Uterus (tissue), 4 donors: ENCODE results near the gene MLIP. TPM values are rescaled to one million over a fixed set of nuclear protein-coding genes. Genes with fewer than 3 reads are reported as not detected.

Experiments
- DNase-seq, 2 donors: peaks; one replicate each; pipeline ENCODE4 v3.0.0-alpha.2; 2019 to 2020
- H3K27ac ChIP-seq, 2 donors: fragments of 200-600 bp; sonication (generic); 1 replicate in 1 of 2; 2 replicates in 1 of 2; pipeline ENCODE4 v1.5.1; 2016 to 2018
- H3K27me3 ChIP-seq, 2 donors: fragments of 200-600 bp; sonication (generic); one replicate each; pipeline ENCODE4 v1.5.1; 2018 to 2019; ENCODE audit warnings: control low read depth in 1 of 2
- H3K36me3 ChIP-seq, 2 donors: fragments of 200-600 bp; sonication (generic); one replicate each; pipeline ENCODE4 v1.5.1; 2019; ENCODE audit warnings: control low read depth in 1 of 2
- H3K4me1 ChIP-seq, 2 donors: fragments of 200-600 bp; sonication (generic); one replicate each; pipeline ENCODE4 v1.5.1; 2018 to 2019; ENCODE audit warnings: control low read depth in 1 of 2
- H3K4me3 ChIP-seq, 2 donors: fragments of 200-600 bp; sonication (generic); 1 replicate in 1 of 2; 2 replicates in 1 of 2; pipeline ENCODE4 v1.5.1; 2018 to 2019; ENCODE audit warnings: mild to moderate bottlenecking in 1 of 2
- H3K9me3 ChIP-seq, 2 donors: fragments of 200-600 bp; sonication (generic); one replicate each; pipeline ENCODE4 v1.5.1; 2019; ENCODE audit warnings: control low read depth in 1 of 2
- CTCF ChIP-seq, 4 experiments: fragments of 200-600 bp in 2 of 4; fragments of 450-650 bp in 2 of 4; sonication (generic) in 2 of 4; IDR thresholded peaks; one replicate each; pipeline ENCODE4 v1.5.1; 2016 to 2019; ENCODE audit warnings: antibody characterized with exemption in 4 of 4, mild to moderate bottlenecking in 2 of 4, moderate library complexity in 1 of 4
- POLR2A ChIP-seq, 2 donors: fragments of 450-650 bp; IDR thresholded peaks; one replicate each; pipeline ENCODE4 v1.6.1; 2016; ENCODE audit warnings: antibody characterized with exemption in 2 of 2, mild to moderate bottlenecking in 1 of 2, moderate library complexity in 1 of 2
- intact Hi-C: fragments of 100-400 bp; cut with DNase I; formaldehyde crosslinking; loops from one replicate; pipeline ENCODE4 v1.15.1; 2023; ENCODE audit warnings: low total_unique reads
- total RNA-seq, 4 donors: library from RNA; depleted of rRNA in 3 of 4; stranded (reverse); fragments of >200 nt in 3 of 4; gene quantifications; one replicate each; pipeline versions ENCODE4 v1.1.0 to v1.2.4, GENCODE V29; 2014 to 2023
- donor health status: DM: yes; HTN: yes; CAD: no.

The MLIP gene
- total RNA-seq, 4 donors from 2014 or later, result not detected

GRCh38 chr6:54286141-54286540 lies 174.9 kb downstream of the MLIP start:
- no peak for DNase-seq
- H3K27me3 ChIP-seq, result no peaks in the 10 kb centered on the region
- intact Hi-C loops, result no loop called here

GRCh38 chr6:54288474-54288873 lies 177.2 kb downstream of the MLIP start:
- no peaks in the 10 kb centered on the region for H3K4me1 ChIP-seq
- no peak for DNase-seq
- H3K27ac ChIP-seq, result no peak overlapping the region
- no peaks in the 10 kb centered on the region for H3K9me3 ChIP-seq
- intact Hi-C loops, result no loop called here
- H3K4me3 ChIP-seq, result no peak overlapping the region
- no peak for TF ChIP-seq CTCF (IDR thresholded peaks at IDR 0.05)
- TF ChIP-seq POLR2A (IDR thresholded peaks at IDR 0.05), result no peak
- no peaks in the 10 kb centered on the region for H3K27me3 ChIP-seq
- no peaks in the 10 kb centered on the region for H3K36me3 ChIP-seq

More at GRCh38 chr6:54286141-54286540, 174.9 kb downstream of the MLIP start:
- no peaks in the 10 kb centered on the region for H3K36me3 ChIP-seq
- no peaks in the 10 kb centered on the region for H3K4me1 ChIP-seq
- no peak overlapping the region for H3K27ac ChIP-seq
- H3K4me3 ChIP-seq, result no peak overlapping the region
- TF ChIP-seq CTCF (IDR thresholded peaks at IDR 0.05), result no peak
- TF ChIP-seq POLR2A (IDR thresholded peaks at IDR 0.05), result no peak
- H3K9me3 ChIP-seq, result no peaks in the 10 kb centered on the region

GRCh38 chr6:54289426-54289825 lies 178.2 kb downstream of the MLIP start:
- H3K9me3 ChIP-seq, result no peaks in the 10 kb centered on the region
- no peaks in the 10 kb centered on the region for H3K27me3 ChIP-seq
- no peaks in the 10 kb centered on the region for H3K36me3 ChIP-seq
- no peak for DNase-seq
- TF ChIP-seq POLR2A (IDR thresholded peaks at IDR 0.05), result no peak
- TF ChIP-seq CTCF (IDR thresholded peaks at IDR 0.05), result no peak
- intact Hi-C loops, result no loop called here
- H3K27ac ChIP-seq, result no peak overlapping the region
- H3K4me3 ChIP-seq, result no peak overlapping the region
- H3K4me1 ChIP-seq, result no peaks in the 10 kb centered on the region

- no peak for DNase-seq
These were observed 179.9 kb downstream of the MLIP start for GRCh38 chr6:54291146-54291545.

GRCh38 chr6:54291738-54292137 lies 180.5 kb downstream of the MLIP start:
- H3K4me3 ChIP-seq, result no peak overlapping the region
- H3K27ac ChIP-seq, result no peak overlapping the region
- H3K27me3 ChIP-seq, result no peaks in the 10 kb centered on the region
- no peak for DNase-seq
- TF ChIP-seq CTCF (IDR thresholded peaks at IDR 0.05) (no peak), POLR2A (IDR thresholded peaks at IDR 0.05) (no peak)
- intact Hi-C loops, result no loop called here
- H3K4me1 ChIP-seq, result no peaks in the 10 kb centered on the region
- H3K36me3 ChIP-seq, result no peaks in the 10 kb centered on the region
- H3K9me3 ChIP-seq, result no peaks in the 10 kb centered on the region

More at GRCh38 chr6:54291146-54291545, 179.9 kb downstream of the MLIP start:
- no peak for TF ChIP-seq CTCF (IDR thresholded peaks at IDR 0.05)
- TF ChIP-seq POLR2A (IDR thresholded peaks at IDR 0.05), result no peak
- intact Hi-C loops, result no loop called here
- Histone ChIP-seq H3K4me3 (no peak overlapping the region), H3K36me3 (no peaks in the 10 kb centered on the region), H3K4me1 (no peaks in the 10 kb centered on the region), H3K27ac (no peak overlapping the region), H3K27me3 (no peaks in the 10 kb centered on the region), H3K9me3 (no peaks in the 10 kb centered on the region)
